GM12874 (cell line): ENCODE data around the gene UNKL.

Experiments used
- CTCF ChIP-seq: IDR thresholded peaks from 2 replicates; pipeline ENCODE4 v1.5.1; 2011; ENCODE audit warnings: low read depth, mild to moderate bottlenecking, control low read depth, low read length, moderate library complexity; ENCODE audit not compliant: insufficient read depth

UNKL gene

GRCh38 chr16:1322407-1322806 is 92.1 kb downstream of the UNKL start:
- TF ChIP-seq CTCF = no peak

- TF ChIP-seq CTCF = no peak
Observed at GRCh38 chr16:1320658-1321240, 93.8 kb downstream of the UNKL start.

DNA sequence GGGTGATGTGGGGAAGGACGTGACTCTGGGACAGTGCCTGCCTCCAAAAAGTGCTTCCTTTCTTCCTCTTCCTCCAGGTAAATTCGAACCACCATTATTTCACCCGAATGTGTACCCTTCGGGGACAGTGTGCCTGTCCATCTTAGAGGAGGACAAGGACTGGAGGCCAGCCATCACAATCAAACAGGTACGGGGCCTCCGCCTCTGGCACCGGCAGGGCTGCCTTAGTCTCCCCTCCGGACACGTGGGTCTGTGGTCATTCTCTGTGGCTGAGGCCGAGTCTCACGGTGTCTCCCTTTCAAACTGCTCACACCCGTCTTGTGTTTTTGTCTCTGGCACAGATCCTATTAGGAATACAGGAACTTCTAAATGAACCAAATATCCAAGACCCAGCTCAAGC is 94.4 kb downstream of the UNKL start:
- TF ChIP-seq CTCF = no peak

- TF ChIP-seq CTCF = no peak
Observed at GRCh38 chr16:1319041-1319440, 95.5 kb downstream of the UNKL start.

DNA sequence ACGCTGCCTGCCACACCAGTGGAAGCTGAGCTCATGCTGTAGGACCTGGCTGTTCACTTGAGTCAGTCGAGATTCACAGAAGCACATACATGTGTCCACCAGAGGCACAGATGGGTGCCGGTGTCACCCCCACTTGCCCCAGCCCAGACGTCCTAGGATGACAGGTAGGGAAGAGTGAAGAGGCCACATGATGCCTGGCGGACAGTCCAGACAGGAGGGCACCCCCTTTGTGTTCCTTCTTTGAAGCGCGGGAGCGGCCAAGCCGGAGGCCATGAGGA is 96.3 kb downstream of the UNKL start:
- no peak for TF ChIP-seq CTCF

DNA sequence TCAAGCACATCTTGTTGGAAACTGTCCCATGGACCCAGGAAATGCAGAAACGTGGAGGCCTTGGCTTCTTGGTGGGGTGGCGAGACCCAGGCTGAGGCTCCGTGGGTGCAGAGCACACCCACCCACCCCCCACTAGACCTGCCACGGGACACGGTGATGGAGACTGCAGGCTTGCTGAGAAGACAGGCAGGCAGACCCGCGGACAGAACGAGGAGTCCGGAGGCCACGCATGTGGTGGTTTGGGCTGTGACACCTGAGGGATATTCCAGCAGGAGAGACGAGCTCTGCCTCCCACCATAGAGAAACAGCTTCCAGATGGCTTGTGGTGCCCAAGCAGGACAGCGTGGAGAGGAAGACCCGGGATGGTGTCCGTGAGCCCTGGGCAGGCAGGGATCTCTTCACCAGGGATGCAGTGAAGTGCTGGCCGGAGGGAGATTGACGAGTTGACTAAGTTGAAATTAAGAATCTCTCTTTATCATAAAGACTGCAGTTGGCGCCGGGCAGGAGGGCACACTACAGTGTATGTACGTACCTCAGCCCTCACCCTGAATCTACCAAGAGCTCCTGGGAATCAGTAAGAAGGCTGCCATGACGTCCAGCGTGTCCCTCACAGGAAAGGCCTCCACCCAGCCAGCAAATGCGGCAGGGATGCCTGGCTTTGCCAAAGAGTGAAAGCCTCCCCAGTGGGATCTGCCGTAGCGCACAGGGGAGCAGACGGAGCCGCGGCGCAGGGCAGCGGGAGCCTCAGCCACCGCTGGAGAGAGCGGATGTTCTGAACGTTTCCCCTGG is 96.8 kb downstream of the UNKL start:
- TF ChIP-seq CTCF = no peak

- TF ChIP-seq CTCF = no peak
Observed at GRCh38 chr16:1316033-1316405, 98.5 kb downstream of the UNKL start.
